H1 (cell line): ENCODE results near the gene ITGB8. TPM values are rescaled to one million over a fixed set of nuclear protein-coding genes. Genes with fewer than 3 reads are reported as not detected.

Experiments used
- CTCF ChIA-PET: fragments of 300-600 bp; sonication (Branson Sonifier 250); formaldehyde crosslinking; loops from one replicate; lab custom pipeline; 2021; ENCODE audit not compliant: partially characterized antibody; lab: Charles Lee
- POLR2A ChIA-PET: fragments of 300-600 bp; sonication (Branson Sonifier 250); formaldehyde crosslinking; loops from one replicate; lab custom pipeline; 2021; ENCODE audit warnings: inconsistent platforms; ENCODE audit not compliant: partially characterized antibody; lab: Charles Lee
- DNase-seq, 2 experiments: peaks; one replicate each; pipeline versions ENCODE4 v3.0.0 to v3.0.0-alpha.2; 2010 to 2022; ENCODE audit warnings: low spot score in 2 of 2, low read depth in 1 of 2, mixed read lengths in 1 of 2
- FAIRE-seq: peaks from 2 replicates; lab custom pipeline; 2011; peaks lifted over from hg19 to GRCh38; lab: Jason Lieb, UNC
- H2AFZ ChIP-seq: 2 replicates; pipeline ENCODE4 v1.8.1; 2012; ENCODE audit warnings: low read length, inconsistent platforms
- H2AK5ac ChIP-seq: 2 replicates; pipeline ENCODE4 v1.6.1; 2013; ENCODE audit warnings: low read depth, low read length
- H2BK120ac ChIP-seq: replicated peaks from 2 replicates; pipeline ENCODE3; 2013; ENCODE audit warnings: low read depth, low read length, inconsistent platforms
- H2BK12ac ChIP-seq: 2 replicates; pipeline ENCODE4 v1.6.1; 2013; ENCODE audit warnings: low read depth, low read length
- H2BK15ac ChIP-seq: 2 replicates; pipeline ENCODE4 v1.6.1; 2013; ENCODE audit warnings: low read length
- H2BK20ac ChIP-seq: 2 replicates; pipeline ENCODE4 v1.6.1; 2013; ENCODE audit warnings: low read length
- H2BK5ac ChIP-seq: 2 replicates; pipeline ENCODE4 v1.6.1; 2013; ENCODE audit warnings: low read depth, low read length
- H3K14ac ChIP-seq: 2 replicates; pipeline ENCODE4 v1.6.1; 2013; ENCODE audit warnings: inconsistent platforms; ENCODE audit not compliant: insufficient read length
- H3K18ac ChIP-seq: 2 replicates; pipeline ENCODE4 v1.6.1; 2013; ENCODE audit warnings: low read length; ENCODE audit errors: extremely low read depth
- H3K23ac ChIP-seq: 2 replicates; pipeline ENCODE4 v1.6.1; 2013; ENCODE audit warnings: inconsistent platforms; ENCODE audit not compliant: insufficient read length
- H3K23me2 ChIP-seq: 2 replicates; pipeline ENCODE4 v1.6.1; 2013; ENCODE audit warnings: low read depth, low read length
- H3K27ac ChIP-seq: 2 replicates; pipeline ENCODE4 v1.6.1; 2011; ENCODE audit warnings: low read depth, low read length, inconsistent platforms
- H3K27me3 ChIP-seq, 4 experiments: replicated peaks in 1 of 4; 1 replicate in 1 of 4; 2 replicates in 3 of 4; pipeline versions ENCODE4 v1.6.1 to v1.8.1; 2011 to 2013; ENCODE audit warnings: low read length in 3 of 4, mild to moderate bottlenecking in 3 of 4, inconsistent platforms in 2 of 4, mixed read lengths in 2 of 4, moderate library complexity in 1 of 4; ENCODE audit not compliant: control insufficient read depth in 3 of 4, insufficient read depth in 3 of 4; ENCODE audit errors: extremely low read depth in 1 of 4
- H3K36me3 ChIP-seq, 4 experiments: 2 replicates each; pipeline versions ENCODE4 v1.6.1 to v1.8.1; 2011 to 2013; ENCODE audit warnings: mild to moderate bottlenecking in 4 of 4, low read length in 3 of 4, moderate library complexity in 2 of 4, control low read depth in 1 of 4, inconsistent platforms in 1 of 4; ENCODE audit not compliant: insufficient read depth in 4 of 4, control insufficient read depth in 2 of 4
- H3K4ac ChIP-seq: replicated peaks from 2 replicates; pipeline ENCODE3; 2013; ENCODE audit warnings: low read length, low read depth, mixed read lengths, inconsistent platforms; ENCODE audit not compliant: insufficient read length
- H3K4me1 ChIP-seq, 4 experiments: replicated peaks in 1 of 4; 1 replicate in 1 of 4; 2 replicates in 3 of 4; pipeline versions ENCODE4 v1.6.1 to v1.8.1; 2011 to 2013; ENCODE audit warnings: low read length in 3 of 4, inconsistent platforms in 2 of 4, mixed read lengths in 1 of 4; ENCODE audit not compliant: insufficient read depth in 4 of 4, control insufficient read depth in 3 of 4
- H3K4me2 ChIP-seq, 2 experiments: 2 replicates each; pipeline versions ENCODE4 v1.6.1 to v1.8.1; 2011 to 2013; ENCODE audit warnings: low read depth in 2 of 2, low read length in 2 of 2, control low read depth in 1 of 2, inconsistent platforms in 1 of 2, mild to moderate bottlenecking in 1 of 2; ENCODE audit not compliant: insufficient read depth in 1 of 2
- H3K4me3 ChIP-seq, 4 experiments: fragments of 200-600, 300-600 bp in 1 of 4; sonication (generic), shearing (Covaris generic), sonication (Bioruptor Twin) in 1 of 4; 2 replicates each; pipeline versions ENCODE4 v1.5.1 to v1.8.1; 2011 to 2016; ENCODE audit warnings: low read length in 4 of 4, low read depth in 3 of 4, control low read depth in 2 of 4, inconsistent platforms in 2 of 4, mild to moderate bottlenecking in 2 of 4, mixed read lengths in 1 of 4, moderate library complexity in 1 of 4; ENCODE audit not compliant: insufficient read depth in 2 of 4; ENCODE audit errors: extremely low read depth in 1 of 4
- H3K56ac ChIP-seq: replicated peaks from 2 replicates; pipeline ENCODE3; 2013; ENCODE audit warnings: low read depth, mild to moderate bottlenecking, mixed read lengths, low read length, inconsistent platforms; ENCODE audit not compliant: insufficient read length
- H3K79me1 ChIP-seq: 2 replicates; pipeline ENCODE4 v1.6.1; 2013; ENCODE audit warnings: low read depth, low read length, control low read depth
- H3K79me2 ChIP-seq, 2 experiments: 2 replicates each; pipeline versions ENCODE4 v1.6.1 to v1.8.1; 2012 to 2013; ENCODE audit warnings: low read length in 2 of 2, mild to moderate bottlenecking in 2 of 2, inconsistent platforms in 1 of 2; ENCODE audit not compliant: insufficient read depth in 2 of 2, control insufficient read depth in 1 of 2
- H3K9ac ChIP-seq, 4 experiments: replicated peaks in 1 of 4; 1 replicate in 1 of 4; 2 replicates in 3 of 4; pipeline versions ENCODE4 v1.6.1 to v1.8.1; 2011 to 2013; ENCODE audit warnings: low read depth in 3 of 4, low read length in 3 of 4, control low read depth in 2 of 4, mild to moderate bottlenecking in 2 of 4, moderate library complexity in 2 of 4, inconsistent platforms in 1 of 4; ENCODE audit errors: extremely low read depth in 1 of 4
- H3K9me3 ChIP-seq, 2 experiments: 2 replicates each; pipeline versions ENCODE4 v1.6.1 to v1.8.1; 2012 to 2013; ENCODE audit warnings: mild to moderate bottlenecking in 2 of 2, moderate library complexity in 2 of 2, control low read depth in 1 of 2, inconsistent platforms in 1 of 2, low read depth in 1 of 2, low read length in 1 of 2, mixed read lengths in 1 of 2; ENCODE audit not compliant: insufficient read depth in 2 of 2
- H4K20me1 ChIP-seq, 2 experiments: replicated peaks in 1 of 2; 2 replicates each; pipeline versions ENCODE3 to v1.8.1; 2011 to 2013; ENCODE audit warnings: inconsistent platforms in 2 of 2, low read length in 2 of 2, mild to moderate bottlenecking in 1 of 2; ENCODE audit not compliant: insufficient read depth in 2 of 2, control insufficient read depth in 1 of 2
- H4K5ac ChIP-seq: 2 replicates; pipeline ENCODE4 v1.6.1; 2013; ENCODE audit warnings: low read length, low read depth, mixed read lengths, inconsistent platforms; ENCODE audit not compliant: insufficient read length
- H4K8ac ChIP-seq: 2 replicates; pipeline ENCODE4 v1.8.0; 2013; ENCODE audit warnings: mild to moderate bottlenecking, moderate library complexity, low read length, inconsistent platforms; ENCODE audit not compliant: insufficient read depth; ENCODE audit errors: extremely low read depth
- H4K91ac ChIP-seq: replicated peaks from 2 replicates; pipeline ENCODE3; 2013; ENCODE audit warnings: low read length, mixed read lengths, inconsistent platforms; ENCODE audit not compliant: insufficient read length
- FOSL1 ChIP-seq: IDR thresholded peaks from 2 replicates; pipeline ENCODE4 v1.6.1; 2011; ENCODE audit warnings: mild to moderate bottlenecking, low read depth, low read length, moderate library complexity; ENCODE audit not compliant: insufficient read depth
- KDM5A ChIP-seq: fragments of 200-600 bp; IDR thresholded peaks from 2 replicates; pipeline ENCODE4 v1.7.1; 2012; ENCODE audit warnings: mild to moderate bottlenecking, low read length, inconsistent platforms, mixed read lengths
- SRF ChIP-seq: IDR thresholded peaks from 2 replicates; pipeline ENCODE4 v1.6.1; 2011; ENCODE audit warnings: mild to moderate bottlenecking, low read depth, low read length, moderate library complexity
- TEAD4 ChIP-seq: IDR thresholded peaks from 2 replicates; pipeline ENCODE4 v1.6.1; 2012; ENCODE audit warnings: low read depth, low read length, inconsistent platforms, mixed read lengths
- ZNF274 ChIP-seq: IDR thresholded peaks from 2 replicates; pipeline ENCODE4 v1.7.0; 2012; ENCODE audit warnings: low read length, borderline replicate concordance; ENCODE audit errors: extremely low read depth
- WGBS, 2 experiments: shearing (Covaris generic) in 1 of 2; methylation state at CpG; one replicate each; pipeline versions ENCODE4 v1.1.6 to v1.1.7; 2013 to 2015; ENCODE audit warnings: low lambda C conversion rate in 2 of 2, mixed read lengths in 2 of 2, inconsistent platforms in 1 of 2, low coverage in 1 of 2, missing lambda C conversion rate in 1 of 2; ENCODE audit not compliant: insufficient replicate concordance in 2 of 2, insufficient coverage in 1 of 2, insufficient read length in 1 of 2; ENCODE audit errors: extremely low coverage in 1 of 2, missing lambda C conversion rate in 1 of 2; 5-methylcytosine and 5-hydroxymethylcytosine counted together
- polyA plus RNA-seq, 7 experiments: library from polyadenylated mRNA; depleted of rRNA in 3 of 7; stranded (reverse) in 5 of 7; unstranded in 2 of 7; fragments of >200 nt in 5 of 7; fragments of 200-250 nt in 2 of 7; gene quantifications; 1 replicate in 5 of 7; 2 replicates in 1 of 7; 4 replicates in 1 of 7; pipeline versions ENCODE4 v1.2.1 to v1.2.3, GENCODE V29; 2011 to 2013; ENCODE audit warnings: missing spikeins in 2 of 7, mixed read lengths in 2 of 7
- total RNA-seq: library from RNA; stranded (reverse); fragmentation: NEBNext Ultra II Directional; extraction: Animal tissue kit (Norgen Biotek cat#: 25700); gene quantifications from 2 replicates; pipeline ENCODE4 v1.2.1, GENCODE V29; 2021

Gene ITGB8
- total and polyA plus RNA-seq, 2 of the 8 experiments (the other 6 are each of a cell fraction or from before 2014, with no cell fraction given), result 1.2 to 3.6 TPM

DNA sequence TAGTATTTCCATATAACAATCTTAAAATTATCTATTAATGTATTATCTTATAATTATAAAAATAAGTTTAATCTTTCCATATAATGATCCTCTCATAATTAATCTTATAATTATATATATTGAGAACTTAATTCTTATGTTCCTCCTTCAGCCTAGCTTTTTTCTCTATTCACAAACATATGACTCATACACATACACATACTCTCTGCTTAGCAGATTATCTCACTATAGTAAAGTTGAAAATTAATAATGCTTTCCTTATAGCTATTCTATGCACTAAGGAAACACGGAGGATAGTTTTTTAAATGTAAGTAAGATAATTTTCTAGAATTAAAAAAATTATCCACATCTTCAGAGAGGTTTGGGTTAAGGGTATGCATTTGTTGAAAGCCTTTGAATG, 47.7 kb upstream of the ITGB8 start:
- Histone ChIP-seq H3K27ac (no peak overlapping the region), H3K4me1 (no peaks in the 10 kb centered on the region), H3K9me3 (no peaks in the 10 kb centered on the region), H4K91ac (no peak overlapping the region), H3K14ac (no peak overlapping the region), H3K36me3 (no peaks in the 10 kb centered on the region), H2BK20ac (no peak overlapping the region), H3K79me1 (no peaks in the 10 kb centered on the region), H3K18ac (no peak overlapping the region), H4K8ac (no peak overlapping the region), H3K23ac (no peak overlapping the region), H2BK120ac (no peak overlapping the region), H3K9ac (no peak overlapping the region), H3K4me2 (no peak overlapping the region), H2BK5ac (no peak overlapping the region), H4K5ac (no peak overlapping the region), H2AK5ac (no peak overlapping the region), H2BK12ac (no peak overlapping the region), H4K20me1 (no peaks in the 10 kb centered on the region), H3K79me2 (no peaks in the 10 kb centered on the region), H3K27me3 (no peaks in the 10 kb centered on the region), H2AFZ (no peak overlapping the region), H3K4ac (no peak overlapping the region), H2BK15ac (no peak overlapping the region), H3K56ac (no peak overlapping the region), H3K4me3 (no peak overlapping the region), H3K23me2 (no peaks in the 10 kb centered on the region)
- TF ChIP-seq TEAD4 (no peak), KDM5A (no peak), FOSL1 (no peak), SRF (no peak), ZNF274 (no peak)
- ChIA-PET CTCF (no interaction called here), POLR2A (interaction anchor here (1.4 kb wide), 1 partner anchor 16 kb away, joined by 3 read pairs; no protein-coding TSS in a partner anchor)
- FAIRE-seq, result no peak
- 94% methylated on average over 1 of the region's 1 CpG; no CpG with 5 or more reads in 1 of the 2 experiments for WGBS, 2 experiments
- no peak for DNase-seq
